NCI-H1417 treated with DMSO at 0.1 percent for 48 hours (cell line): ENCODE results near the gene ERGIC3.
"Not testable (repeated sequence)": the region's sequence is repeated elsewhere in the genome, so short reads cannot be mapped to it uniquely, and the experiment has no call there.

Experiments used
- DNase-seq: peaks from one replicate; lab custom pipeline; 2025; lab: John Stamatoyannopoulos, UW

The ERGIC3 gene

GRCh38 chr20:35518955-35519354, 22.9 kb upstream of the ERGIC3 start:
- no peak for DNase-seq

DNA sequence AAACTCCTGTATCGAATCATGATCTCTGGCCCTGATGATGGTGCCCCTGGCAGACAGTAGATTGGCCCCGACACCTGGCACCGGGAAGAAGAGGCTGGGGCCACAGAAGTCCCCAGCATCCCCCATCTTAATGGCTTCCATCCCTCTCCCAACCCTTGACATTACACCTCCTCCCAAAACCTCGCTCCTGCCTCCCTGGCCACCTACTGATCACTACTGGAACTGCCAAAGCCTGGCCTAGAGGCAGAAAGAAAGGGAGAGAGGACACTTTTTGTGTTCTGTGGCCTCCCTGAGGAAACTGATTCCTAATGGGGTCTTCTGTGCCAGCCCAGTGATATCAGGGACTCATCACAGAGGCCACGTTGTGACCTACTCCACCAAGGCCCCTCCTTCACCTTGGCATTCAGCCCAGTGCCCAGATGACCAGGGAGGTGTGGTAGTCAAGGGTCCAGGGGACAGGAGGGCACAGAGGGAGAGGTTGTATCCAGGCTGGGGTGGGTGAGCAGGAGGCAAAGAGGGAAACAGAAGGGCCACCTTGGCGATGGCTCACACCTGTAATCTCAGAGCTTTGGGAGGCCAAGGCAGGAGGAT, 18.5 kb upstream of the ERGIC3 start:
- no peak for DNase-seq

DNA sequence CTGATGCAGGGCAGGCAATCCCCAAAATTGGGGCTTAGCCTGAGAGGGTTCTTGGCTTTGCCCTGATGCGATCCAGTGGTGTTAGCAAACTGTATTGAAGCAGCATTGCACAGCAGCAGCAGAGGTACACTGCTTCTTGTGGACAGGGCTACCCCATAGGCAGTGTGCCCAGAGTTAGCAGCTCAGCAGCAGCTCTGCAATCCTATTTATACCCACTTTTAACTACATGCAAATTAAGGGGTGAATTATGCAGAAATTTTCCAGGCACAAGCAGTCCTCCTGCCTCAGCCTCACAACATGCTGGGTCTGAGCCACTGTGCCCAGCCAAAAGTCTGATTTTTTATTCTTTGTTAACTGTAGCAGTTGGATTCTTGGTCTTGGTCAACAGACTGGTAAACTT, 16.2 kb upstream of the ERGIC3 start:
- DNase-seq = no peak

- no peak for DNase-seq
Observed at GRCh38 chr20:35527122-35527769, 14.6 kb upstream of the ERGIC3 start.

- DNase-seq = no peak
Observed at GRCh38 chr20:35529552-35529951, 12.3 kb upstream of the ERGIC3 start, which contains the start of gene C20orf173. C20orf173 (minus strand) TSS chr20:35529652; CDS start chr20:35529373, 279 bp downstream.

DNA sequence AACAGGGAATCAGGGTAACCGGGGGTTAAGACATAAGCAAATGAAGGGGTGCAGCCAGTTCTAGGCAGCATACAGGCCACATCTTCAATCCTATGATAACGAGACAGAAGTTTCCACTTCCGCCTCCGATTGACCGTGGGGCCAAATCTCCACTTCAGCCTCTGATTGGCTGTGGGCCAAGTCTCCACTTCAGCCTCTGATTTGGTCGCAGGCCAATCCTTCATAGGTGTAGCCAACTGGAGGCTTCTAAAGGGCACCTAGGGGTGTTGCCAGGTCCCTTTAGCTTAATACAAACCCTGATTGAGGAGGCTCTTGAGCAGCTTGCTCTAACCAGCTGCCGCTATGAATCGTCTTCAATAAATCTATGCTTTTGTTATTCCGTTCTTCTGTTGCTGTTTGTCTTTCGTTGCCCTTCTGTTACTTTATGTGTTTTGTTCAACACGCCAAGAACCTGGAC, 2.1 kb upstream of the ERGIC3 start:
- peak; percentile 67 for DNase-seq

DNA sequence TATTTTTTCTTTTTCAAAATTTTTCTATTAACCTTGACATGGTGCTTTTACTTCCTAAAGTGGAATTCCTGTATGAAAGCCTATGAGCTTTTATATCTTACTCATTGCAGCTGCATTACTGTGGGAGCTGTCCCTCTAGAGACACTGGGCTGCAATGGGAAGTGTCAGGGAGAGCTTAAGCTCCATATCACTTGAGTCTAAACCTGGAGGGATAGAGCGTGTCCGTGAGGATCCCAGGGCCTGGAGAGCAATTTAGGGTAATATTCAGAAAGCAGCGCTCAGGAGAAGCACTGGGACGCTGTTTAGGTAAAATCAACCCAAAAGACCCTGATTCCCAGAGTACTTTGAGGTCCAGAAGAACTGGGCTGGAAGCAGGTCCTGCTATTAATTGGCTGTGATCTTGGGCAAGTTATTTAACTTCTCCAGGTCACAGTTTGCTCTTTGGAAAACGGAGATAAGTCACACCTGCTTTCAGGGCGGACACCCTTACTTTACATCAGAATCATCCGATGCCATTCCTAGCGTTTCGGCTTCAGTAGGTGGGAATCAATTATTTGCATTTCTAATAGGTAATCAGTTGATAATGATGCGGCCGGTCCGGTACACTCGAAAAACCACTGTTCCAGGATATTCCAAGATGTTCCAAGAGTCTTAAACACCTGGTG, 628 bp upstream of the ERGIC3 start:
- no peak for DNase-seq

GRCh38 chr20:35542990-35543389, 1.1 kb downstream of the ERGIC3 start:
- DNase-seq = no peak

DNA sequence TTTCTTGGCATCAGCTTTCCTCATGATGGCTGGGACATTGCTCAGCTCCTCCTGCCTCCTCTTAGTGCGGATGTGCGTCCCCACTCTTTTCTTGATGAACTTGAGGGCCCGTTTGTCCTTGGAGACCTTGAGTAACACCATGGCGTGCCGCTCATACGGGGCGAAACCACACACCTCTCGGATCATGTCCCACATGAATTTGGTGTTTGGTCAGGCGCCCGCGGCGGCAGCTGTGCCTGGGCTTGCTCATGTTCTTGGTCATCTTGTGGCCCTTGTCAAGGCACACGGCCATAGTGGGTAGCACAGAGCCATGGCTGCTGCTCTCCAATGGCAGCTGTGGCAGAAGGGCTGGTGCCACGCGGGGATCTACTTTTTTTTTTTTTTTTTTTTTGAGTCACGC, 2.6 kb downstream of the ERGIC3 start:
- no peak for DNase-seq

- not testable (repeated sequence) for DNase-seq
Observed at GRCh38 chr20:35544941-35545340, 3.1 kb downstream of the ERGIC3 start.

DNA sequence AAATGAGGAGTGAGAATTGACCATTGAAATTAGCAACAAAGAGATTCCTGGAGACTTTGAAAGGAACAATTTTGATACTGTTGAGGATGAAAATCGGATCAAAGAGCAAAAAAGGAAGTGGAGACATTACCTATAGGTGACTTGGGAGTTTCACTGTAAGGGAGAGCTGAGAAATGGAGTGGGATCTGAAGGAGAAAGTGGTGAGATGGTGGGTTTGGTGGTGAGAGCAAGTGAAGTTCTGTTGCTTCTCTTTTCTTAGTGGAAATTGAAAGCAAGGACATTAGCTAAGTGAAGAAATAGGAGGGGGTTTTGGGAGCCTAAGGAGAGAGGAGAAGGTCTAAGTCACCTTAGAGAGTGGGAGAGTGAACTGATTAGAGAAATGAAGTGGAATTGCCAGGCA, 4.2 kb downstream of the ERGIC3 start:
- DNase-seq = no peak

DNA sequence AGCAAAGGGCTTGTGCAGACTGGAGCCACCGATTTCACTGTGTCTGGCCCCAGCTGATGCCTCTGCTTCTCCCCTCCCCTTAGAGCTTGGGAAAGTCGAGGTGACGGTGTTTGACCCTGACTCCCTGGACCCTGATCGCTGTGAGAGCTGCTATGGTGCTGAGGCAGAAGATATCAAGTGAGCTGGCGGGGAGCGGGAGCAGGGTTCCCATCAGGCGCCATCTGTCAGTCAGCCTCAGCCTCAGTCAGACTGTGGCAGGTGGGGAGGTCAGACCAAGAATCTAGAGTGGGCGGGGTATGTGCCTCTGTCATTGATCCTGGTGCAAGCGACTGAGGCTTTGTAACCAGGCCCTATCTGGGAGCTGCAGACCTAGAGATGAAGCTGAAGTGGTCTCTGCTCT, 5.5 kb downstream of the ERGIC3 start:
- no peak for DNase-seq

DNA sequence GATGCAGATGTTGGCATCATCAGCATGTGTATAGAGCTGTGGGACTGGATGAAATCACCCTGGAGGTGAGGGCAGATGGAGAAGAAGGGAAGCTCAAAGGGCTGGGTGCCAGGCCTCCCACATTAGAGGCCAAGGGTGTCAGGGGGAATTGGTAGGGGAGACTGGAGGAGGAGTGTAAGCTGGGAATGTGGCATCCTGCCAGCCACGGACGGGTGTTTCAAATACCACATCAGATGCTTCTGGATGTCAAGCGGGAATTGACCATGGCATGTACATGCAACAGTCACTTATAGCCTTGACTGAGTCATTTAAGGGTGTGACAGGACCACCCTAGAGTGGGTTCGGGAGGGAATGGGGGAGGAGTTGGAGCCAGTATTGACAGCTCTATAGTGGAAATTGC, 9.6 kb downstream of the ERGIC3 start:
- DNase-seq = no peak

DNA sequence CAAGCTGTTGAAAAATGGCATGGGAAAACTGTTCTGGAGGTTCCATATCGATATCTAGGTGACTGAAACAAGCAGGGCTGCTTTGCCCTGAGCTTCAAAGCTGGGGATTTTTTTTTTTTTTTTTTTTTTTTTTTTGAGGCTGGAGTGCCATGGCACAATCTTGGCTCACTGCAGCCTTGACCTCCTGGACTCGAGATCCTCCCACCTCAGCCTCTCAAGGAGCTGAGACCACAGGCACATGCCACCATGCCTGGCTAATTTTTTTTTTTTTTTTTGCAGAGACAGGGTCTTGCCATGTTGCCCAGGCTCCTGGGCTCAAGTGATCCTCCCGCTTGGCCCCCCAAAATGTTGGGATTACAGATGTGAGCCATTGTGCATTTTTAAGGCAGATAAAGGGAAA, 11.0 kb downstream of the ERGIC3 start:
- DNase-seq = no peak

DNA sequence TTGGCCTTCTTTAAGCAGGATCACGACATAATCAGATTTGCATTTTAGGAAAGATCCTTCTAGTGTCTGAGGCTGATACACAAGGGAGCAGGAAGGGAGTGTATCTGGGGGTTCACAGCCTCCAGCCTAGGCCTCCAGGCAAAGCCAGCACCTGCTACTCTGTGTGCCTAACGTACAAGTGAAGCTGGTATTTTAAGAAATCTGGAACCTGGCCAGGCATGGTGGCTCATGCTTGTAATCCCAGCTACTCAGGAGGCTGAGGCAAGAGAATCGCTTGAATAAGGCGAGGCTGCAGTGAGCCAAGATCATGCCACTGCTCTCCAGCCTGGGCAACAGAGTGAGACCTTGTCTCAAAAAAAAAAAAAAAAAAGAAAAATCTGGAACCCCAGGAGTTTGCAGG, 13.6 kb downstream of the ERGIC3 start:
- DNase-seq = not testable (repeated sequence)

GRCh38 chr20:35555951-35556645, 14.2 kb downstream of the ERGIC3 start:
- no peak for DNase-seq

DNA sequence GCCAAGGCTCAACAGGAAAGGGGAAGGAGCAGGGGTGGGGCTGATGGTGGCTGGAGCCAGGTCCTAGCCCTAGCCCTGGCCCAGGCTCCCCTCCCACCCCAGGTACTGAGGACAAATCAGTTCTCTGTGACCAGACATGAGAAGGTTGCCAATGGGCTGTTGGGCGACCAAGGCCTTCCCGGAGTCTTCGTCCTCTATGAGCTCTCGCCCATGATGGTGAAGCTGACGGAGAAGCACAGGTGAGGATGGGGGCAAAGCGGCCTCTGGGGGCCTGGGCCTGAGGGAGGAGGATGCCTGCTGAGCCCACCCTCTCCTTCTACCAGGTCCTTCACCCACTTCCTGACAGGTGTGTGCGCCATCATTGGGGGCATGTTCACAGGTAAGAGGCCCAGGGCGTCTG, 15.0 kb downstream of the ERGIC3 start:
- no peak for DNase-seq

GRCh38 chr20:35558451-35558850, 16.6 kb downstream of the ERGIC3 start:
- no peak for DNase-seq

DNA sequence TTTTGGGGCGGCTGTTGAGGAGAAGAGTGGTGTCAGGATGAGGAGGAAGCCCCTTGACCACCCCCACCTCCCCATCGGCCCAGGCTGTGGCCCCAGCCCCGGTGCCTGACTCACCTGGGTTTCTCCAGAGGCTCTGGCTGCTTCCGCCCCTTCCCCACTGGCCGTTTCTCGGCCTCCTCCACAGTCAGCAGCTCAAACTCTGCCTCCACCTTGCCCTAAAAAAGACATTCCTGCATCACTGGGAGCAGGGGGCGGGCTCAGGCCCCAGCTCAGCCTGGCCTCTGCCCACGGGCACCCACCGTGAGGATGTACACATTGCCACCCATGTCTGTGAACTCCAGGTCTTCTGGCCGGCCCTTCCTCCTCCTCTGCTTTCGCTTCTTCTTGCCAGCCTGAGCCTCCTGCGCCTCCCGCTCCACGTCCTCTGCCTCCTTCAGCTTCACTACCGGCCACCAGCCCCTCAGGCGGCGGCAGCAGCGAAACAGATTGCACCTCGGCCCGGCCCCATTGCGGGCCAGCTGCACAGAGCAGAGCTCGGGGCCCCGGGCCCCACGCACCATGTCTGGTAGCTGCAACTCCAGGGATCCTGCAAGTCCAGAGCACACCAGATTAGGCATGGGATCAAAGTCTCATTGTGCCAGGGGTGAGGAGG, 17.3 kb downstream of the ERGIC3 start:
- no peak for DNase-seq

GRCh38 chr20:35560105-35560511, 18.2 kb downstream of the ERGIC3 start:
- DNase-seq = no peak

- no peak for DNase-seq
Observed at GRCh38 chr20:35560541-35560940, 18.7 kb downstream of the ERGIC3 start.

- peak; percentile 8 for DNase-seq
Observed at GRCh38 chr20:35561268-35561667, 19.4 kb downstream of the ERGIC3 start.
